ENCODE measurements around the gene PROX1. TPM values are rescaled to one million over a fixed set of nuclear protein-coding genes. Genes with fewer than 3 reads are reported as not detected.

Gene PROX1
- 10 to 100 TPM; 59.5 to 77.9 TPM for total RNA-seq
- long read RNA-seq, full-length matches to known transcripts = 5 of 20 reads
- long read RNA-seq, partial matches to known transcripts = 3 of 20 reads
- long read RNA-seq, other reads (novel, unspliced or antisense) = 12 of 20 reads

- intact Hi-C loops (cut with DNase I) = loop anchor here in 1 of 2 donors (5.0 to 10.0 kb wide), 2 partner anchors 124 to 603 kb away; no protein-coding TSS in a partner anchor
- DNase-seq (no peak), ATAC-seq (peak; percentile 52 to 74)
Observed at GRCh38 chr1:213987927-213988506, at the start of gene PROX1. TSS of gene PROX1 (plus strand) at chr1:213987973. CDS start at chr1:213996536, 8,563 bp downstream.

- DNase-seq (no peak), ATAC-seq (no peak)
- intact Hi-C loops (cut with DNase I) = no loop called here
Observed at GRCh38 chr1:213938776-213939175, 49.0 kb upstream of the PROX1 start.

- ATAC-seq = no peak
- intact Hi-C loops (cut with DNase I) = no loop called here
- no peak for DNase-seq
Observed at GRCh38 chr1:213939888-213940287, 47.9 kb upstream of the PROX1 start.

GRCh38 chr1:213940947-213941346 is 46.8 kb upstream of the PROX1 start:
- no peak for ATAC-seq
- intact Hi-C loops (cut with DNase I) = no loop called here
- no peak for DNase-seq

- ATAC-seq = no peak
- intact Hi-C loops (cut with DNase I) = no loop called here
- no peak for DNase-seq
Observed at GRCh38 chr1:213942061-213942460, 45.7 kb upstream of the PROX1 start.

- intact Hi-C loops (cut with DNase I) = no loop called here
- ATAC-seq (no peak), DNase-seq (no peak)
Observed at GRCh38 chr1:213947200-213947801, 40.5 kb upstream of the PROX1 start.

- intact Hi-C loops (cut with DNase I) = no loop called here
- ATAC-seq = no peak
Observed at GRCh38 chr1:213951876-213952275, 35.9 kb upstream of the PROX1 start.

GRCh38 chr1:213953806-213954205 is 34.0 kb upstream of the PROX1 start:
- intact Hi-C loops (cut with DNase I) = no loop called here
- ATAC-seq = no peak
- DNase-seq = no peak

More at GRCh38 chr1:213951876-213952275, 35.9 kb upstream of the PROX1 start:
- DNase-seq = no peak

GRCh38 chr1:213956295-213956770 is 31.4 kb upstream of the PROX1 start:
- intact Hi-C loops (cut with DNase I) = no loop called here
- ATAC-seq (no peak), DNase-seq (no peak)

GRCh38 chr1:213958346-213958745 is 29.4 kb upstream of the PROX1 start:
- DNase-seq (no peak), ATAC-seq (no peak)
- intact Hi-C loops (cut with DNase I) = no loop called here

GRCh38 chr1:213960963-213961362 is 26.8 kb upstream of the PROX1 start:
- intact Hi-C loops (cut with DNase I) = no loop called here
- no peak for DNase-seq
- no peak for ATAC-seq

- intact Hi-C loops (cut with DNase I) = no loop called here
- ATAC-seq (no peak), DNase-seq (no peak)
Observed at GRCh38 chr1:213962508-213962907, 25.3 kb upstream of the PROX1 start.

- intact Hi-C loops (cut with DNase I) = no loop called here
- DNase-seq (no peak), ATAC-seq (no peak)
Observed at GRCh38 chr1:213966122-213966521, 21.7 kb upstream of the PROX1 start.

GRCh38 chr1:213968146-213968825 is 19.5 kb upstream of the PROX1 start:
- no peak for DNase-seq

GRCh38 chr1:213969958-213970555 is 17.7 kb upstream of the PROX1 start:
- DNase-seq (no peak), ATAC-seq (no peak)
- intact Hi-C loops (cut with DNase I) = loop anchor here in 1 of 2 donors (10.0 kb wide), 1 partner anchor 725 kb away; no protein-coding TSS in a partner anchor

More at GRCh38 chr1:213968146-213968825, 19.5 kb upstream of the PROX1 start:
- intact Hi-C loops (cut with DNase I) = no loop called here
- ATAC-seq = no peak

- ATAC-seq = no peak
- intact Hi-C loops (cut with DNase I) = loop anchor here in 1 of 2 donors (10.0 kb wide), 1 partner anchor 727 kb away; no protein-coding TSS in a partner anchor
- DNase-seq = no peak
Observed at GRCh38 chr1:213972141-213972540, 15.6 kb upstream of the PROX1 start.

- DNase-seq = no peak
- intact Hi-C loops (cut with DNase I) = loop anchor here in 1 of 2 donors (10.0 kb wide), 1 partner anchor 728 kb away; no protein-coding TSS in a partner anchor
- ATAC-seq = no peak
Observed at GRCh38 chr1:213973129-213973528, 14.6 kb upstream of the PROX1 start.

- DNase-seq (no peak), ATAC-seq (peak in 1 of 2 donors; percentile 2)
- intact Hi-C loops (cut with DNase I) = loop anchor here in 1 of 2 donors (5.0 to 10.0 kb wide), 2 partner anchors 45 to 732 kb away; no protein-coding TSS in a partner anchor
Observed at GRCh38 chr1:213976665-213977485, 10.9 kb upstream of the PROX1 start.
